Brain microvascular endothelial cell (primary cell): ENCODE results near the gene TRIM65.
"Not testable (repeated sequence)": the region's sequence is repeated elsewhere in the genome, so short reads cannot be mapped to it uniquely, and the experiment has no call there.

Experiments
- DNase-seq: peaks from one replicate; pipeline ENCODE4 v3.0.0-alpha.2; 2020
- H3K27ac ChIP-seq: fragments of 250-450 bp; sonication (Bioruptor Pico); 2 replicates; pipeline ENCODE4 v1.5.1; 2020; ENCODE audit warnings: mild to moderate bottlenecking, moderate library complexity
- H3K27me3 ChIP-seq: fragments of 250-450 bp; sonication (Bioruptor Pico); replicated peaks from 2 replicates; pipeline ENCODE4 v1.5.1; 2020; ENCODE audit warnings: mild to moderate bottlenecking
- H3K36me3 ChIP-seq: fragments of 250-450 bp; sonication (Bioruptor Pico); replicated peaks from 2 replicates; pipeline ENCODE4 v1.5.1; 2020; ENCODE audit warnings: mild to moderate bottlenecking
- H3K4me3 ChIP-seq: 2 replicates; pipeline ENCODE4 v1.5.1; 2011; ENCODE audit warnings: low read depth, mild to moderate bottlenecking, control low read depth, low read length, moderate library complexity
- CTCF ChIP-seq: IDR thresholded peaks from 2 replicates; pipeline ENCODE4 v1.5.1; 2011; ENCODE audit warnings: low read depth, mild to moderate bottlenecking, moderate library complexity, low read length, control low read depth, inconsistent platforms; ENCODE audit errors: missing control alignments
- in situ Hi-C: cut with HindIII; loops from 2 replicates; pipeline ENCODE4 v1.10.0; 2017; ENCODE audit warnings: low sequenced_read_pairs, low pct_ligation_motif_present

Gene TRIM65

GRCh38 chr17:75888484-75888883 is 8.3 kb downstream of the TRIM65 start:
- Histone ChIP-seq H3K27me3 (no peaks in the 10 kb centered on the region), H3K36me3 (peaks cover 8% of the 10 kb centered on the region), H3K4me3 (no peak overlapping the region), H3K27ac (no peak overlapping the region)
- no peak for TF ChIP-seq CTCF
- DNase-seq, result no peak
- in situ Hi-C loops, result no loop called here

- H3K36me3 ChIP-seq, H3K4me3 ChIP-seq, DNase-seq, in situ Hi-C loops, H3K27me3 ChIP-seq, H3K27ac ChIP-seq: not testable (repeated sequence)
Measured at GRCh38 chr17:75885860-75886259, 10.9 kb downstream of the TRIM65 start.

- in situ Hi-C loops, result no loop called here
- TF ChIP-seq CTCF, result no peak
- no peaks in the 10 kb centered on the region for H3K27me3 ChIP-seq
- DNase-seq, result no peak
- H3K4me3 ChIP-seq, result no peak overlapping the region
- H3K36me3 ChIP-seq, result no peaks in the 10 kb centered on the region
- H3K27ac ChIP-seq, result no peak overlapping the region
Measured at GRCh38 chr17:75885431-75885830, 11.3 kb downstream of the TRIM65 start.

- Histone ChIP-seq H3K27me3 (no peaks in the 10 kb centered on the region), H3K27ac (no peak overlapping the region), H3K4me3 (no peak overlapping the region), H3K36me3 (no peaks in the 10 kb centered on the region)
- in situ Hi-C loops, result no loop called here
- TF ChIP-seq CTCF, result no peak
- DNase-seq, result no peak
Measured at GRCh38 chr17:75881678-75882454, 14.9 kb downstream of the TRIM65 start.

DNA sequence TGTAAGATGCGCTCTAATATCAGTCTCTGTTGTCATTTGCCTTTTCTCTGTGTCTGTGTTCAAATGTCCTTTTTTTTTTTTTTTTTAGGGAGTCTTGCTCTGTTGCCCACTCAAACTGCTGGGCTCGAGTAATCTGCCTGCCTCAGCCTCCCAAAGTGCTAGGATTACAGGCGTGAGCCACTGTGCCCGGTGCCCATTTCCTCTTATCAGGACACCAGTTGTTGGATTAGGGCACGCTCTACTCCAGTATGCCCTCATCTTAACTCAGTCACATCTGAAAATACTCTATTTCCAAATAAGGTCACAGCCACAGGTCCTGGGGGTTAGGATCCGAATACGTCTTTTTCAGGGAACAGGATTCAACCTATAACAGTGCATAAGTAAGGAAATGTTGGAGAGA is 16.5 kb downstream of the TRIM65 start:
- no peaks in the 10 kb centered on the region for H3K36me3 ChIP-seq
- TF ChIP-seq CTCF, result no peak
- no peaks in the 10 kb centered on the region for H3K27me3 ChIP-seq
- H3K4me3 ChIP-seq, result no peak overlapping the region
- DNase-seq, result no peak
- no peak overlapping the region for H3K27ac ChIP-seq
- in situ Hi-C loops, result no loop called here

GRCh38 chr17:75878174-75878998 is 18.4 kb downstream of the TRIM65 start, which contains the start of gene TRIM47:
Gene TRIM47, minus strand, starts transcription at chr17:75878581. Its CDS starts 33 bp downstream, at chr17:75878548.
- peak; percentile 39 for TF ChIP-seq CTCF
- H3K4me3 ChIP-seq, result peak within 1 kb of the TSS; percentile 54
- DNase-seq, result peak; percentile 28
- no peaks in the 10 kb centered on the region for H3K27me3 ChIP-seq
- no peaks in the 10 kb centered on the region for H3K36me3 ChIP-seq
- H3K27ac ChIP-seq, result peak within 1 kb of the TSS; percentile 10
- in situ Hi-C loops, result no loop called here
